Measurements from ENCODE around the gene ZBED3. TPM values are rescaled to one million over a fixed set of nuclear protein-coding genes. Genes with fewer than 3 reads are reported as not detected.

ZBED3 gene
- polyA plus RNA-seq, 1 donor from 2014 or later: 0.56 TPM

DNA sequence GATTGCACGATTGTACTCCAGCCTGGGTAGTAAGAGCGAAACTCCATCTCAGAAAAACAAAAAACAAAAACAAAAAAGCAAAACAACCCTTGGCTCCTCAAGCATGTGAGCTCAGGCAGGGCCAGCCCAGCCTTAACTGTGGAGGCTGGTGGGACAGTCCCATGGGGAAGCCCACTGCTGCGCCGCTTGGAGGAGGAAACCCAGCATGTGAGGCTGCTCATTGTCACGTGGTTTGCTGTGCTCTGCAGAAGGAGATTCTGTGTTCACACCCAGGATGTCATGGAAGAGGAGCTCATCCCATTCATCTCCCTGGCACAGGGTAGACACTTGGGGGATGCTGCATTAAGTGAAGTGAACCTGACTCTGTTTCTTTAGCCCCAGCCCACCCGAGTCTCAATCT is 4.0 kb downstream of the ZBED3 start:
- H3K27ac ChIP-seq (ENCODE audit: low read length): no peak overlapping the region
- H4K20me1 ChIP-seq (ENCODE audit: insufficient read depth): no peaks in the 10 kb centered on the region
- peaks cover 12% of the 10 kb centered on the region for H3K79me2 ChIP-seq (replicated peaks; ENCODE audit: insufficient read depth, low read length)
- H3K9ac ChIP-seq (ENCODE audit: low read length): no peak overlapping the region
- peaks cover 6% of the 10 kb centered on the region for H3K36me3 ChIP-seq (ENCODE audit: insufficient read depth, low read length)
- TF ChIP-seq CTCF (IDR thresholded peaks at IDR 0.05; ENCODE audit: poor library complexity, severe bottlenecking) (no peak), MXI1 (conservative IDR thresholded peaks at IDR 0.05; ENCODE audit: poor library complexity, severe bottlenecking) (no peak), EZH2 (IDR thresholded peaks at IDR 0.05; ENCODE audit: borderline replicate concordance, insufficient read depth, low read length, poor library complexity, severe bottlenecking) (no peak), EP300 (conservative IDR thresholded peaks at IDR 0.05; ENCODE audit: poor library complexity, severe bottlenecking) (no peak), RAD21 (conservative IDR thresholded peaks at IDR 0.05) (no peak), SMC3 (conservative IDR thresholded peaks at IDR 0.05; ENCODE audit: poor library complexity) (no peak), TAF1 (IDR thresholded peaks at IDR 0.05; ENCODE audit: low read depth) (no peak), POLR2AphosphoS5 (IDR thresholded peaks at IDR 0.05) (no peak)
- TF ChIP-seq, protein P1, sequence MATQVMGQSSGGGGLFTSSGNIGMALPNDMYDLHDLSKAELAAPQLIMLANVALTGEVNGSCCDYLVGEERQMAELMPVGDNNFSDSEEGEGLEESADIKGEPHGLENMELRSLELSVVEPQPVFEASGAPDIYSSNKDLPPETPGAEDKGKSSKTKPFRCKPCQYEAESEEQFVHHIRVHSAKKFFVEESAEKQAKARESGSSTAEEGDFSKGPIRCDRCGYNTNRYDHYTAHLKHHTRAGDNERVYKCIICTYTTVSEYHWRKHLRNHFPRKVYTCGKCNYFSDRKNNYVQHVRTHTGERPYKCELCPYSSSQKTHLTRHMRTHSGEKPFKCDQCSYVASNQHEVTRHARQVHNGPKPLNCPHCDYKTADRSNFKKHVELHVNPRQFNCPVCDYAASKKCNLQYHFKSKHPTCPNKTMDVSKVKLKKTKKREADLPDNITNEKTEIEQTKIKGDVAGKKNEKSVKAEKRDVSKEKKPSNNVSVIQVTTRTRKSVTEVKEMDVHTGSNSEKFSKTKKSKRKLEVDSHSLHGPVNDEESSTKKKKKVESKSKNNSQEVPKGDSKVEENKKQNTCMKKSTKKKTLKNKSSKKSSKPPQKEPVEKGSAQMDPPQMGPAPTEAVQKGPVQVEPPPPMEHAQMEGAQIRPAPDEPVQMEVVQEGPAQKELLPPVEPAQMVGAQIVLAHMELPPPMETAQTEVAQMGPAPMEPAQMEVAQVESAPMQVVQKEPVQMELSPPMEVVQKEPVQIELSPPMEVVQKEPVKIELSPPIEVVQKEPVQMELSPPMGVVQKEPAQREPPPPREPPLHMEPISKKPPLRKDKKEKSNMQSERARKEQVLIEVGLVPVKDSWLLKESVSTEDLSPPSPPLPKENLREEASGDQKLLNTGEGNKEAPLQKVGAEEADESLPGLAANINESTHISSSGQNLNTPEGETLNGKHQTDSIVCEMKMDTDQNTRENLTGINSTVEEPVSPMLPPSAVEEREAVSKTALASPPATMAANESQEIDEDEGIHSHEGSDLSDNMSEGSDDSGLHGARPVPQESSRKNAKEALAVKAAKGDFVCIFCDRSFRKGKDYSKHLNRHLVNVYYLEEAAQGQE (IDR thresholded peaks at IDR 0.05; ENCODE audit: borderline replicate concordance): no peak
- H3K9me2 ChIP-seq (ENCODE audit: insufficient read depth, low read length): no peaks in the 10 kb centered on the region
- peaks cover under 1% of the 10 kb centered on the region for H3K27me3 ChIP-seq (ENCODE audit: insufficient read depth, low read depth, low read length)
- H3K9me3 ChIP-seq (ENCODE audit: low read length): peaks cover 6% of the 10 kb centered on the region
- H2AFZ ChIP-seq (ENCODE audit: low read depth, low read length): no peak overlapping the region
- no peak overlapping the region for H3K4me3 ChIP-seq (ENCODE audit: low read length)
- H3K4me2 ChIP-seq (ENCODE audit: low read length): no peak overlapping the region
- H3F3A ChIP-seq (ENCODE audit: insufficient read depth, low read length, poor library complexity, severe bottlenecking): no peaks in the 10 kb centered on the region

- TF ChIP-seq POLR2AphosphoS5 (IDR thresholded peaks at IDR 0.05): no peak
- no peak for TF ChIP-seq RAD21 (conservative IDR thresholded peaks at IDR 0.05)
- TF ChIP-seq, protein P1 (IDR thresholded peaks at IDR 0.05; ENCODE audit: borderline replicate concordance): no peak
- no peak for TF ChIP-seq EZH2 (IDR thresholded peaks at IDR 0.05; ENCODE audit: borderline replicate concordance, insufficient read depth, low read length, poor library complexity, severe bottlenecking)
- H3K9me2 ChIP-seq (ENCODE audit: insufficient read depth, low read length): no peaks in the 10 kb centered on the region
- peaks cover 6% of the 10 kb centered on the region for H3K9me3 ChIP-seq (ENCODE audit: low read length)
- peaks cover 5% of the 10 kb centered on the region for H3K27me3 ChIP-seq (ENCODE audit: insufficient read depth, low read depth, low read length)
- no peak overlapping the region for H3K4me3 ChIP-seq (ENCODE audit: low read length)
- H3K9ac ChIP-seq (ENCODE audit: low read length): no peak overlapping the region
- H3K79me2 ChIP-seq (replicated peaks; ENCODE audit: insufficient read depth, low read length): peaks cover 12% of the 10 kb centered on the region
- no peak overlapping the region for H2AFZ ChIP-seq (ENCODE audit: low read depth, low read length)
- no peaks in the 10 kb centered on the region for H4K20me1 ChIP-seq (ENCODE audit: insufficient read depth)
- no peak overlapping the region for H3K27ac ChIP-seq (ENCODE audit: low read length)
- no peak overlapping the region for H3K4me2 ChIP-seq (ENCODE audit: low read length)
- peaks cover 6% of the 10 kb centered on the region for H3K36me3 ChIP-seq (ENCODE audit: insufficient read depth, low read length)
- no peaks in the 10 kb centered on the region for H3F3A ChIP-seq (ENCODE audit: insufficient read depth, low read length, poor library complexity, severe bottlenecking)
Measured at GRCh38 chr5:77082280-77082679, 4.8 kb downstream of the ZBED3 start.
